GM23248 (cell line): ENCODE data around the gene ABCC3. TPM values are rescaled to one million over a fixed set of nuclear protein-coding genes. Genes with fewer than 3 reads are reported as not detected.

Experiments
- DNase-seq: peaks from one replicate; pipeline ENCODE4 v3.0.0-alpha.2; 2015
- H2AFZ ChIP-seq: fragments of 200-600 bp; sonication (generic); 2 replicates; pipeline ENCODE4 v1.6.1; 2016; ENCODE audit warnings: antibody characterized with exemption
- H3F3A ChIP-seq: fragments of 200-600 bp; sonication (generic); 2 replicates; pipeline ENCODE4 v1.6.1; 2016; ENCODE audit warnings: mild to moderate bottlenecking, antibody characterized with exemption, mixed run types; ENCODE audit not compliant: insufficient read depth
- H3K27ac ChIP-seq: fragments of 200-600 bp; sonication (generic); 2 replicates; pipeline ENCODE4 v1.5.1; 2016; ENCODE audit warnings: mild to moderate bottlenecking
- H3K27me3 ChIP-seq: fragments of 200-600 bp; sonication (generic); replicated peaks from 2 replicates; pipeline ENCODE4 v1.6.1; 2016; ENCODE audit warnings: mild to moderate bottlenecking; ENCODE audit not compliant: insufficient read depth
- H3K36me3 ChIP-seq: fragments of 200-600 bp; sonication (generic); 2 replicates; pipeline ENCODE4 v1.6.1; 2016; ENCODE audit warnings: low read depth, mild to moderate bottlenecking
- H3K4me1 ChIP-seq: fragments of 200-600 bp; sonication (generic); 2 replicates; pipeline ENCODE4 v1.6.1; 2016; ENCODE audit warnings: mild to moderate bottlenecking; ENCODE audit not compliant: insufficient read depth
- H3K4me2 ChIP-seq: fragments of 200-600 bp; sonication (generic); one replicate; pipeline ENCODE4 v1.6.1; 2016; ENCODE audit warnings: mild to moderate bottlenecking; ENCODE audit not compliant: unreplicated experiment
- H3K4me3 ChIP-seq: fragments of 200-600 bp; sonication (generic); 2 replicates; pipeline ENCODE4 v1.5.1; 2016; ENCODE audit warnings: mild to moderate bottlenecking
- H3K79me2 ChIP-seq: fragments of 200-600 bp; sonication (generic); 2 replicates; pipeline ENCODE4 v1.6.1; 2016; ENCODE audit warnings: mild to moderate bottlenecking; ENCODE audit not compliant: insufficient read depth
- H3K9ac ChIP-seq: fragments of 200-600 bp; sonication (generic); 2 replicates; pipeline ENCODE4 v1.6.1; 2016; ENCODE audit warnings: mild to moderate bottlenecking
- H3K9me2 ChIP-seq: fragments of 200-600 bp; sonication (generic); 2 replicates; pipeline ENCODE4 v1.6.1; 2016; ENCODE audit warnings: mixed run types, mild to moderate bottlenecking, moderate library complexity; ENCODE audit not compliant: insufficient read depth
- H3K9me3 ChIP-seq: fragments of 200-600 bp; sonication (generic); one replicate; pipeline ENCODE4 v1.6.1; 2017; ENCODE audit warnings: low read depth
- H4K20me1 ChIP-seq: fragments of 200-600 bp; sonication (generic); 2 replicates; pipeline ENCODE4 v1.6.0; 2016; ENCODE audit not compliant: insufficient read depth
- EZH2 ChIP-seq: fragments of 200-600 bp; sonication (generic); IDR thresholded peaks from 2 replicates; pipeline ENCODE4 v1.6.1; 2018; ENCODE audit warnings: antibody characterized with exemption, mild to moderate bottlenecking; ENCODE audit not compliant: insufficient read depth, poor library complexity, severe bottlenecking
- EZH2phosphoT487 ChIP-seq: fragments of 200-600 bp; sonication (generic); IDR thresholded peaks from 2 replicates; pipeline ENCODE4 v1.6.1; 2018; ENCODE audit warnings: antibody characterized with exemption, moderate library complexity, mild to moderate bottlenecking, low read depth; ENCODE audit not compliant: insufficient read depth
- WGBS, 2 experiments: methylation state at CpG; one replicate each; pipeline ENCODE4 v1.1.6; 2015 to 2017; ENCODE audit warnings: low lambda C conversion rate in 2 of 2, low coverage in 1 of 2; ENCODE audit errors: missing lambda C conversion rate in 2 of 2; 5-methylcytosine and 5-hydroxymethylcytosine counted together
- in situ Hi-C: fragments of 300-500 bp; cut with MboI; formaldehyde crosslinking; loops from 2 replicates; pipeline ENCODE4 v1.15.0; 2020
- polyA plus RNA-seq: library from polyadenylated mRNA; unstranded; fragments of >200 nt; fragmentation: Nextera tagmentation; extraction: Ambion mirVana; gene quantifications from 2 replicates; pipeline ENCODE4 v1.2.1, GENCODE V29; 2016
- total RNA-seq: library from RNA; depleted of rRNA; stranded (reverse); fragments of >200 nt; shearing (Covaris generic); gene quantifications from 2 replicates; pipeline ENCODE4 v1.2.3, GENCODE V29; 2014

Gene ABCC3
- total and polyA plus RNA-seq, 2 experiments from 2014 or later: 32.0 to 38.5 TPM

DNA sequence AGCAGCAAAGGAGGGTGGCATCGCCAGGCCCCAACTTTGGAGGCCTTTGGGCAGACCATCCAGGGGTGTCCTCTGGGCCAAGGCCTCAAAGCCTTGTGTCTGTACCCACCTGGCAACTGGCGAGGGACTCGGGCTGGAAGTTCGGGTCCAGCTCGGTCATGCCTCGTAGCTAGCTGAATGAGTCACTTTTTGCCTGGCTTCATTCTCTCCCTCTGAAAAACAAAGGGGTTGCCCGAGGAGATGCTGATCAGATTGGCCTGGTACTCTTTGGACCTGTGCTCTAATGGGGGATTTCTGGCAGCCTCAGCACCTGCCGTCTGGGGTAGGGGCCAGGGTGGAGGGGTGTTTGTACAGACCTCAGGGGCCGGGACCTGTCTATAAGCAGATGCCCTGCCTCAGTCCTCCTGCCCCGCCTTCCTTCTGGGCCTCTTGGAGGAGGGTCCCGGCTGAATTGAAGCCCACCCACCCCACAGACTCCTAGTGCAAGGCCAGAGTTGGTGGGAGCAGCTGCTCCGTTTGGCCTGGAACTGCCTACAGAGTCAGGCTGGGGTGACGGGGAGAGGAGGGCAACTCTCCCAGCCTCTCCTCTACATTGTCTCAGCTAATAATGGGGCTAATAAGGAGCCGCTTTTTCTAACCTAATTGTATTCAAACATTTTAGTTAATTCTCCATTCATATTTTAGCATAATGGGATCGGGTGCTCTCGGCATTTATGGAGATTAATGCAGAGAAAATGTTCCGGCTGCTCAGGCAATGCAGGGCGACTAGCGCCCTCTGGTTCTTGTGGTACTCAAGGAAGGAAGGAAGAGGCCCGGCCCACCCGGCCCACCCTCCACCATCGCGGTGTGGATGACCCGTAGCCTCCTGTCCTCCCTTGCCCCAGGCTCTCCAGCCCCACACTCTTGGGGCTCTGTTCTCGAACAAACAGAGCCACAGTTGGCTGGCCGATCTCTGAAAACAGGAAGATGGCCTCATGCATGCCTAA, 21.4 kb upstream of the ABCC3 start:
- Histone ChIP-seq H2AFZ (no peak overlapping the region), H3K4me2 (no peak overlapping the region), H4K20me1 (no peaks in the 10 kb centered on the region), H3K4me3 (no peak overlapping the region), H3K9me3 (no peaks in the 10 kb centered on the region), H3K9ac (no peak overlapping the region), H3K4me1 (no peaks in the 10 kb centered on the region), H3K79me2 (no peaks in the 10 kb centered on the region), H3K9me2 (no peaks in the 10 kb centered on the region), H3F3A (no peaks in the 10 kb centered on the region), H3K36me3 (no peaks in the 10 kb centered on the region), H3K27ac (no peak overlapping the region), H3K27me3 (no peaks in the 10 kb centered on the region)
- peak; percentile 48 for DNase-seq
- TF ChIP-seq EZH2 (no peak), EZH2phosphoT487 (no peak)
- in situ Hi-C loops: no loop called here
- WGBS, 2 experiments: 62 to 65% methylated on average over 23 to 26 of the region's 26 CpGs

- H3K36me3 ChIP-seq: no peaks in the 10 kb centered on the region
- H3K9me3 ChIP-seq: no peaks in the 10 kb centered on the region
- TF ChIP-seq EZH2phosphoT487 (no peak), EZH2 (no peak)
- no peaks in the 10 kb centered on the region for H3K27me3 ChIP-seq
- no peaks in the 10 kb centered on the region for H4K20me1 ChIP-seq
- no peak overlapping the region for H2AFZ ChIP-seq
- no peaks in the 10 kb centered on the region for H3K9me2 ChIP-seq
- 64 to 69% methylated on average over 11 of the region's 11 CpGs for WGBS, 2 experiments
- DNase-seq: no peak
- in situ Hi-C loops: no loop called here
- no peaks in the 10 kb centered on the region; the same call in 1 of the 2 replicates for H3K4me1 ChIP-seq
- H3K4me3 ChIP-seq: no peak overlapping the region
- H3K9ac ChIP-seq: no peak overlapping the region
- no peak overlapping the region for H3K4me2 ChIP-seq
- no peaks in the 10 kb centered on the region for H3F3A ChIP-seq
- H3K27ac ChIP-seq: no peak overlapping the region
- no peaks in the 10 kb centered on the region for H3K79me2 ChIP-seq
Measured at GRCh38 chr17:50614471-50615051, 20.1 kb upstream of the ABCC3 start.

- Histone ChIP-seq H3K4me1 (no peaks in the 10 kb centered on the region; the same call in 1 of the 2 replicates), H3K9me2 (no peaks in the 10 kb centered on the region), H3K36me3 (no peaks in the 10 kb centered on the region), H4K20me1 (no peaks in the 10 kb centered on the region), H3F3A (no peaks in the 10 kb centered on the region), H3K9ac (no peak overlapping the region), H3K79me2 (no peaks in the 10 kb centered on the region), H3K27me3 (no peaks in the 10 kb centered on the region), H3K9me3 (no peaks in the 10 kb centered on the region), H3K4me2 (no peak overlapping the region), H3K27ac (no peak overlapping the region), H3K4me3 (no peak overlapping the region), H2AFZ (no peak overlapping the region)
- in situ Hi-C loops: no loop called here
- DNase-seq: peak; percentile 59
- WGBS, 2 experiments: 78 to 88% methylated on average over 7 of the region's 7 CpGs
- TF ChIP-seq EZH2phosphoT487 (no peak), EZH2 (no peak)
Measured at GRCh38 chr17:50615828-50616227, 18.9 kb upstream of the ABCC3 start.

DNA sequence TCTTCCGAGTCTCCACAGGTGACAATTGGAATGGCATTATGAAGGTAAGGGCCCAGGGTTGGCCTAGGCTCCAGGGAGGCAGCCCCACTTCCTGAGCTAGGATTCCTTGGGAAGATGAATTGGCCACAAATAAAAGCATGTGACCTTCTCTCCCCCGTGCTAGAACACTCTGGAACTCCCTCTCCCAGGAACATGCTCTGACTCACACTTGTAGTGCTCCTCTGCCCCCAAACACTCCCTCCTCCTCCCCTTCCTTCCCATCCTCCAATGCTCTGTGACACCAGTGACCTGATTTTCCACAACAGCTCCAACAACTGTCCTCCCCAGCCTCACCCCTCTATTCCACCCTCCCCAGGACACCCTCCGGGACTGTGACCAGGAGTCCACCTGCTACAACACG, 16.4 kb upstream of the ABCC3 start:
- H3K79me2 ChIP-seq: no peaks in the 10 kb centered on the region
- H3F3A ChIP-seq: no peaks in the 10 kb centered on the region
- no peak overlapping the region for H3K4me3 ChIP-seq
- no peak overlapping the region for H3K27ac ChIP-seq
- H3K4me1 ChIP-seq: no peaks in the 10 kb centered on the region; the same call in 1 of the 2 replicates
- H3K9me3 ChIP-seq: no peaks in the 10 kb centered on the region
- in situ Hi-C loops: no loop called here
- no peaks in the 10 kb centered on the region for H3K9me2 ChIP-seq
- peak; percentile 35 for DNase-seq
- H3K36me3 ChIP-seq: no peaks in the 10 kb centered on the region
- no peak for TF ChIP-seq EZH2phosphoT487
- no peak for TF ChIP-seq EZH2
- no peaks in the 10 kb centered on the region for H4K20me1 ChIP-seq
- 72 to 100% methylated on average over 3 to 4 of the region's 4 CpGs for WGBS, 2 experiments
- no peak overlapping the region for H2AFZ ChIP-seq
- H3K4me2 ChIP-seq: no peak overlapping the region
- no peak overlapping the region for H3K9ac ChIP-seq
- no peaks in the 10 kb centered on the region for H3K27me3 ChIP-seq
